GM12878 (cell line): Measurements from ENCODE around the gene ZNF646. TPM values are rescaled to one million over a fixed set of nuclear protein-coding genes. Genes with fewer than 3 reads are reported as not detected.

Source experiments
- ATAC-seq: fragments of 200-7000 bp; cut with Tn5 transposase; 3 replicates; pipeline ENCODE4 v1.9.1; 2020; ENCODE audit warnings: mild to moderate bottlenecking, moderate library complexity
- BruUV-seq: library from RNA; stranded (reverse); fragments of 400-500 nt; replicated peaks from 2 replicates; lab custom pipeline; 2021; lab: Mats Ljungman, UMichigan
- CTCF ChIA-PET: fragments of 300-600 bp; sonication (Branson Sonifier 250); formaldehyde crosslinking; extraction: SDS; loops from one replicate; lab custom pipeline; 2021; ENCODE audit warnings: inconsistent platforms; lab: Yijun Ruan, JAX
- POLR2A ChIA-PET: fragments of 350-600 bp; formaldehyde crosslinking; extraction: SDS; loops from one replicate; lab custom pipeline; 2021; ENCODE audit warnings: inconsistent platforms; lab: Charles Lee
- RAD21 ChIA-PET: fragments of 300-600 bp; sonication (Branson Sonifier 250); formaldehyde crosslinking; loops from one replicate; lab custom pipeline; 2023; ENCODE audit warnings: antibody characterized with exemption; ENCODE audit not compliant: unreplicated experiment; lab: Charles Lee
- SMC1A ChIA-PET: fragments of 300-600 bp; sonication (Branson Sonifier 250); formaldehyde crosslinking; loops from one replicate; lab custom pipeline; 2023; ENCODE audit not compliant: unreplicated experiment, uncharacterized antibody; lab: Charles Lee
- DNase-seq: peaks from one replicate; pipeline ENCODE4 v3.0.0-alpha.2; 2011; ENCODE audit warnings: low read depth, low spot score
- FAIRE-seq: peaks from 3 replicates; lab custom pipeline; 2011; peaks lifted over from hg19 to GRCh38; lab: Jason Lieb, UNC
- H2AFZ ChIP-seq: 2 replicates; pipeline ENCODE4 v1.6.0; 2011; ENCODE audit warnings: low read depth, low read length, control low read depth; ENCODE audit not compliant: control insufficient read depth
- H3K27ac ChIP-seq: 2 replicates; pipeline ENCODE4 v1.5.1; 2011; ENCODE audit warnings: control low read depth; ENCODE audit not compliant: control insufficient read depth, insufficient read depth
- H3K27me3 ChIP-seq, 2 experiments: replicated peaks in 1 of 2; 2 replicates each; pipeline versions ENCODE4 v1.6.0 to v1.6.1; 2011; ENCODE audit warnings: low read length in 1 of 2; ENCODE audit not compliant: control insufficient read depth in 2 of 2, insufficient read depth in 2 of 2
- H3K36me3 ChIP-seq, 2 experiments: 2 replicates each; pipeline ENCODE4 v1.5.1; 2011; ENCODE audit warnings: low read length in 1 of 2; ENCODE audit not compliant: control insufficient read depth in 2 of 2, insufficient read depth in 2 of 2
- H3K4me1 ChIP-seq: 2 replicates; pipeline ENCODE4 v1.6.1; 2011; ENCODE audit warnings: mild to moderate bottlenecking, low read length, moderate library complexity, mixed read lengths; ENCODE audit not compliant: control insufficient read depth, insufficient read depth
- H3K4me2 ChIP-seq: 2 replicates; pipeline ENCODE4 v1.6.0; 2011; ENCODE audit warnings: control low read depth; ENCODE audit not compliant: control insufficient read depth, insufficient read depth
- H3K4me3 ChIP-seq: fragments of 200-600 bp; sonication (generic); 2 replicates; pipeline ENCODE4 v1.5.1; 2016
- H3K79me2 ChIP-seq: 2 replicates; pipeline ENCODE4 v1.6.0; 2011; ENCODE audit warnings: low read length; ENCODE audit not compliant: control insufficient read depth, insufficient read depth
- H3K9ac ChIP-seq: 2 replicates; pipeline ENCODE4 v1.8.0; 2011; ENCODE audit warnings: low read length, control low read depth, mixed read lengths; ENCODE audit not compliant: control insufficient read depth, insufficient read depth
- H3K9me3 ChIP-seq: replicated peaks from 3 replicates; pipeline ENCODE4 v1.5.1; 2011; ENCODE audit warnings: mild to moderate bottlenecking, low read length; ENCODE audit not compliant: control insufficient read depth, insufficient read depth
- H4K20me1 ChIP-seq: 2 replicates; pipeline ENCODE4 v1.6.0; 2011; ENCODE audit not compliant: control insufficient read depth, insufficient read depth
- BCLAF1 ChIP-seq: fragments of 450-650 bp; IDR thresholded peaks from 2 replicates; pipeline ENCODE4 v1.6.1; 2017; ENCODE audit warnings: antibody characterized with exemption, mild to moderate bottlenecking, moderate library complexity
- CBX5 ChIP-seq: sonication (generic); IDR thresholded peaks from 2 replicates; pipeline ENCODE4 v1.6.1; 2016; ENCODE audit warnings: low read depth, moderate library complexity, mild to moderate bottlenecking, inconsistent platforms
- CEBPB ChIP-seq, 2 experiments: fragments of 150-350 bp in 1 of 2; IDR thresholded peaks; 2 replicates each; pipeline ENCODE4 v1.6.1; 2012 to 2014; ENCODE audit warnings: low read depth in 2 of 2, low read length in 2 of 2, borderline replicate concordance in 1 of 2, inconsistent platforms in 1 of 2
- FOXK2 ChIP-seq: fragments of 450-650 bp; IDR thresholded peaks from 2 replicates; pipeline ENCODE4 v1.6.1; 2017; ENCODE audit warnings: mild to moderate bottlenecking, moderate library complexity
- IKZF1 ChIP-seq: fragments of 450-650 bp; conservative IDR thresholded peaks from 2 replicates; pipeline ENCODE4 v1.6.1; 2017; ENCODE audit warnings: antibody characterized with exemption, mild to moderate bottlenecking
- IRF4 ChIP-seq: IDR thresholded peaks from 2 replicates; pipeline ENCODE4 v1.6.1; 2011; ENCODE audit warnings: low read depth, low read length
- MYC ChIP-seq: IDR thresholded peaks from 2 replicates; pipeline ENCODE4 v1.6.1; 2011; ENCODE audit warnings: mild to moderate bottlenecking, low read length, moderate library complexity, inconsistent platforms; ENCODE audit not compliant: insufficient read depth, insufficient replicate concordance, insufficient read length, severe bottlenecking
- PAX5 ChIP-seq: IDR thresholded peaks from 2 replicates; pipeline ENCODE4 v1.6.1; 2011; ENCODE audit warnings: low read depth, low read length, borderline replicate concordance
- SMAD5 ChIP-seq: IDR thresholded peaks from 2 replicates; pipeline ENCODE4 v1.6.1; 2016; ENCODE audit warnings: antibody characterized with exemption, low read depth
- SP1 ChIP-seq: IDR thresholded peaks from one replicate; pipeline ENCODE4 v1.6.1; 2011; ENCODE audit warnings: low read depth, low read length
- ZSCAN29 ChIP-seq: fragments of 450-650 bp; IDR thresholded peaks from 2 replicates; pipeline ENCODE4 v1.6.1; 2017; ENCODE audit warnings: mild to moderate bottlenecking, moderate library complexity
- WGBS: methylation state at CpG from one replicate; pipeline ENCODE4 v1.1.6; 2016; ENCODE audit warnings: low lambda C conversion rate; ENCODE audit not compliant: insufficient replicate concordance, insufficient coverage; ENCODE audit errors: missing lambda C conversion rate; 5-methylcytosine and 5-hydroxymethylcytosine counted together
- in situ Hi-C: fragments of 300-500 bp; cut with MboI; formaldehyde crosslinking; loops from 9 replicates; pipeline ENCODE4 v1.14.3; 2018; ENCODE audit warnings: mixed read lengths
- intact Hi-C: fragments of 100-400 bp; cut with micrococcal nuclease; formaldehyde crosslinking; loops from one replicate; pipeline ENCODE4 v1.14.2; 2022; ENCODE audit not compliant: unreplicated experiment
- polyA plus RNA-seq, 11 experiments: library from polyadenylated mRNA; depleted of rRNA in 4 of 11; unstranded in 6 of 11; stranded (reverse) in 5 of 11; fragments of >200 nt; fragmentation: Nextera tagmentation in 4 of 11; fragmentation: Illumina TruSeq in 1 of 11; extraction: Ambion mirVana in 4 of 11; extraction: Trizol in 1 of 11; gene quantifications; 1 replicate in 1 of 11; 2 replicates in 10 of 11; pipeline versions ENCODE4 v1.2.1 to v1.2.3, GENCODE V29; 2011 to 2016; ENCODE audit warnings: inconsistent platforms in 2 of 11, missing spikeins in 2 of 11, low read depth in 1 of 11
- total RNA-seq, 4 experiments: library from RNA; depleted of rRNA in 3 of 4; stranded (reverse); fragments of >200 nt in 3 of 4; fragmentation: Illumina TruSeq in 1 of 4; extraction: Trizol in 1 of 4; gene quantifications; 2 replicates each; pipeline versions ENCODE4 v1.2.1 to v1.2.3, GENCODE V29; 2013 to 2021
- TF ChIP-seq, protein P1 (sequence below): fragments of 150-350 bp; IDR thresholded peaks from 2 replicates; pipeline ENCODE4 v1.6.1; 2016; ENCODE audit warnings: low read depth, low read length

ZNF646 gene
- total and polyA plus RNA-seq, 10 of the 15 experiments (the other 5 are each of a cell fraction or from before 2014, with no cell fraction given), result 0.10 to 21.8 (median 6.4) TPM

DNA sequence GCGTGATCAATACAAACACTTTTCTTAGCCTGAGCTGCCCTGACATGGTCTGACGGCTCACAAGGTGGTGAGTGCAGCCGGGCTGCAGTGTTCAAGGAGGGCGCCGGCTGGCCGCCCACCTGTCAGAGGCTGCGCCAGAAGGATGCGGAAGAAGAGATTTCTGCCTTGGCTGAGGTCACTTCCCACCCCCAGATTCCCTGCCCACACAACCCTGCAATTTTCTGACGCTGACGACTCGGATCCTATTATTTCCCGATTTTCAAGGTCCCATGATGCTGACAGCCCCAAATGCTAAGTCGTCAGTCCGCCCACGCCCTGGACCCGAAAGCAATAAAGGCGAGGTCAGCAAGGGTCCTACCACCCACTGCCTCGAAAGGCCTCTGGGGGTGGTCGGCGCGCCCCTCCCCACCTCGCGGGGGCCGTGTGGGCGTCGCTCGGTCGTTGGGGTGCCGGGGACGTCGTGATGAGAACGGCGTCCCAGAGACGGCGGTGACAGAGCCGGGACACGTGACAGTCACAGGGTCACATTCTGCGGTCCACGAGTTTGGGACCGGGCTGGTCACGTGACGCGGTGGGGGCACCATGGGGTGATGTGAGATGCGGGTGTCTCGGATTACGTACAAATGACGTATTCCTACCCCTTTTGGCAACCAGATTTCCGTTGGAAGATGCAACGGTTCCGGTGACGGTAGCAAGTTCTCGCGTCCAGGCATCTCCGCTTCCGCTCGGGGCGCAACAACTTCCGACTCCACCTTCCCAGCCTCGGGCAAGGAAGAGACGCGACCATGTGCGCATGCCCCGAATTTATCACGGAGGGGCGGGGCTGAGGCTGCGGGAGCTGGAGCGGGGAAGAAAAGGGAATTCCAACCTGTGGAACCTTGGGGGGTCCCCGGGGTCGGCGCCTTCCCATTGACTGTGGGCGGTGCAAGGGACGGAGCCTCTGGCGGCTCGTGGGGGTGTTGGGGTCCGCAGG, 41.2 kb upstream of the ZNF646 start, which contains the start of gene STX4 (continued):
- TF ChIP-seq CBX5 (no peak; the same call in 1 of the 2 replicates), ZSCAN29 (no peak)
- TF ChIP-seq, protein P1, sequence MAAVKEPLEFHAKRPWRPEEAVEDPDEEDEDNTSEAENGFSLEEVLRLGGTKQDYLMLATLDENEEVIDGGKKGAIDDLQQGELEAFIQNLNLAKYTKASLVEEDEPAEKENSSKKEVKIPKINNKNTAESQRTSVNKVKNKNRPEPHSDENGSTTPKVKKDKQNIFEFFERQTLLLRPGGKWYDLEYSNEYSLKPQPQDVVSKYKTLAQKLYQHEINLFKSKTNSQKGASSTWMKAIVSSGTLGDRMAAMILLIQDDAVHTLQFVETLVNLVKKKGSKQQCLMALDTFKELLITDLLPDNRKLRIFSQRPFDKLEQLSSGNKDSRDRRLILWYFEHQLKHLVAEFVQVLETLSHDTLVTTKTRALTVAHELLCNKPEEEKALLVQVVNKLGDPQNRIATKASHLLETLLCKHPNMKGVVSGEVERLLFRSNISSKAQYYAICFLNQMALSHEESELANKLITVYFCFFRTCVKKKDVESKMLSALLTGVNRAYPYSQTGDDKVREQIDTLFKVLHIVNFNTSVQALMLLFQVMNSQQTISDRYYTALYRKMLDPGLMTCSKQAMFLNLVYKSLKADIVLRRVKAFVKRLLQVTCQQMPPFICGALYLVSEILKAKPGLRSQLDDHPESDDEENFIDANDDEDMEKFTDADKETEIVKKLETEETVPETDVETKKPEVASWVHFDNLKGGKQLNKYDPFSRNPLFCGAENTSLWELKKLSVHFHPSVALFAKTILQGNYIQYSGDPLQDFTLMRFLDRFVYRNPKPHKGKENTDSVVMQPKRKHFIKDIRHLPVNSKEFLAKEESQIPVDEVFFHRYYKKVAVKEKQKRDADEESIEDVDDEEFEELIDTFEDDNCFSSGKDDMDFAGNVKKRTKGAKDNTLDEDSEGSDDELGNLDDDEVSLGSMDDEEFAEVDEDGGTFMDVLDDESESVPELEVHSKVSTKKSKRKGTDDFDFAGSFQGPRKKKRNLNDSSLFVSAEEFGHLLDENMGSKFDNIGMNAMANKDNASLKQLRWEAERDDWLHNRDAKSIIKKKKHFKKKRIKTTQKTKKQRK, result no peak
- TF ChIP-seq, all 136 proteins: peak for 79

GRCh38 chr16:31033709-31034492, 40.3 kb upstream of the ZNF646 start:
- H3K4me1 ChIP-seq, result no peaks in the 10 kb centered on the region; the same call in 1 of the 2 replicates
- peak; percentile 54 for DNase-seq
- peak; percentile 83 for ATAC-seq
- ChIA-PET SMC1A (no interaction called here), RAD21 (interaction anchor here (0.7 to 2.6 kb wide), 3 partner anchors 38 to 108 kb away, joined by 4 to 12 read pairs (median 5); partner anchors contain the start of genes ZNF646 and ZNF668), CTCF (interaction anchor here (0.5 to 1.7 kb wide), 4 partner anchors 35 to 108 kb away, joined by 3 to 5 read pairs (median 4); partner anchors contain the start of gene HSD3B7), POLR2A (interaction anchor here (0.6 to 2.2 kb wide), 5 partner anchors 38 to 637 kb away, joined by 3 to 10 read pairs (median 6); partner anchors contain the start of genes VKORC1, ZNF646 and ZNF668)
- peak overlapping the region; percentile 93 for H2AFZ ChIP-seq
- H3K4me2 ChIP-seq, result peak overlapping the region; percentile 63
- peaks cover 0 to 5% of the 10 kb centered on the region in 2 experiments; a peak in 2 of 4 replicates for H3K36me3 ChIP-seq
- H3K79me2 ChIP-seq, result peaks cover 7% of the 10 kb centered on the region
- intact Hi-C loops (loop anchor here (1.0 kb wide), 2 partner anchors 40 to 60 kb away; partner anchors contain the start of genes VKORC1, ZNF646 and ZNF668), in situ Hi-C loops (no loop called here)
- peak; percentile 97 for FAIRE-seq
- H3K9ac ChIP-seq, result peak overlapping the region; percentile 63
- TSS peak; percentile 86 for BruUV-seq
- H4K20me1 ChIP-seq, result no peaks in the 10 kb centered on the region
- WGBS, result 7% methylated on average over 37 of the region's 47 CpGs
- H3K27ac ChIP-seq, result peak overlapping the region; percentile 73
- no peaks in the 10 kb centered on the region for H3K9me3 ChIP-seq
- no peaks in the 10 kb centered on the region for H3K27me3 ChIP-seq
- peak overlapping the region; percentile 86 for H3K4me3 ChIP-seq
- TF ChIP-seq PAX5 (0 out of 2 replicates have a peak, but pooled peaks have one; percentile 23), SP1 (peak; percentile 56), BCLAF1 (no peak), IRF4 (0 out of 2 replicates have a peak, but pooled peaks have one; percentile 35), SMAD5 (no peak), FOXK2 (no peak), IKZF1 (peak; percentile 84), MYC (no peak), CEBPB (IDR thresholded peaks at IDR 0.05; ENCODE audit: borderline replicate concordance in 1 of 2, low read depth in 2 of 2, low read length in 2 of 2) (no peak)
